ENCODE data around the gene DLST.

DNA sequence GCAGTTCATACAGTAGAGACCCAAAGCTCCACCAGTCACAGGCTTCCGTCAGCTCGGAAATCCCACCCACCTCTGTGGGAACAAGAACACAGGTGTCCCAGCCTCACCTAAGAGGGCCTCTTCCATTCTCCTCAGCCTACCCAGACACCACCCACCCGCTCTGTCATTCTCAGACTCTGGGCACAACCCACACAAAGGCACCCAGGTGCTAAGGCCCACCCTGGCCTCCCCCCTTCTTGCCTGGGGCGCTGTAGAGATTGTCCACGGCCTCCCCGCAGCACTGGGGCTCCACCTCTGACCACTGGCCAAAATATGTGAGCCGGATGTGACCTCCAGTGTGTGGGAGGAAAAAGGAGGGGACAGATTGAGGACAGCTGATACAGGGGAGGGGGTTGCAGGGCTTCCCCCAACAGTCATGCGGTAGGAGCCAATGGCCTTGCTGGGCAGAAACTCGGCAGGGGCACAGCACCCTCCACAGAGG lies 27.2 kb downstream of the DLST start:
- TF ChIP-seq GATA2 (IDR thresholded peaks at IDR 0.05; ENCODE audit: low read depth, low read length) = no peak
- TF ChIP-seq GATA3 (IDR thresholded peaks at IDR 0.05; ENCODE audit: low read depth, low read length) = no peak

Data from SH-SY5Y (cell line).